Activated CD4-positive, CD25-positive, alpha-beta regulatory T cell treated with anti-CD3 and anti-CD28 coated beads, Interleukin-2, amount 50 U/mL, for 24 hours (primary cell): ENCODE measurements around the gene HDAC2.
"Not testable (repeated sequence)": the region's sequence is repeated elsewhere in the genome, so short reads cannot be mapped to it uniquely, and the experiment has no call there.

Experiments
- ATAC-seq, 2 donors: fragments of 150-1000 bp; cut with Tn5 transposase; one replicate each; pipeline ENCODE4 v1.10.0; 2021; ENCODE audit warnings: mild to moderate bottlenecking in 1 of 2, moderate library complexity in 1 of 2

Gene HDAC2

DNA sequence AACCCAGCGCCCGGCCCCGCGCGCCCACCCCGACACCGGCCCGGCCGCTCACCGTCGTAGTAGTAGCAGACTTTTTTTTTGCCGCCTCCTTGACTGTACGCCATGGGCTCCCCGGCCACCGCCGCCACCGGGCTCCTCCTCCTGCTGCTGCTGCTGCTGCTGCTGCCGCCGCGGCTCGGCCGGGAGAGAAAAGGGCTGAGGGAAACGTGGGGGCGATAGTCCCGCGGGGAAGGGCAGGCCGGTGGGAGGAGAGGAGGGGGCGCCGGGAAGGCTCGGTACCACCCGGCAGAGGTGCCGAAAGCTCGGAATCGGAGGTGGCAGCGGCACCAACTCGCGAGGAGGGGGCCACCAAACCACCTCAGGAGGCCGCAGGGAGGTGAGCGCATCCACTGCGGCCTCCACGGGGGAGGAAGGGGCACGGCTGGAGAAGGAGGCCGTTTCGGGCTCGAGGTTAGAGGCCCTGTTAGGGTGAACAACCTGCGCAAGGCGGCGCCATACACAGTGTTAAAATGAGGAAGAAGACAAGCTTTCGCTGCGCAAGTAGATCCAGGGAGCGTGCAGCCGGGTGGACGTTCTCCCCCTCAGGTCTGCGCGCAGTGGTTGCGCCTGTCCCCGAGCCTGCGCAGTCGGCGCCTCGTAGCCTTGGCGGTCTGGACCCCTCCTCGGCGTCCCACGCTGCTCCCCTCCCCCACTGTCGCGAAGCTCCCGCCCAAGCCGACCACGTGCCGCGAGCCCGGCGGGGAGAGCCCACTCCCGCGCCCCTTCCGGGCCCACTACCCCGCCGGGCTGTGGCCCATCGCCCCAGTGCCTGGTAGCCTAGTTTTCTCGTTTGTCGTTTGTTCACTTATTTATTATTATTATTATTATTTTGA is at the start of gene HDAC2:
Gene HDAC2 (minus strand): TSS at position 344 of the 872 bp plus-strand sequence. CDS start 240 bp downstream, at position 104.
- peak; percentile 72 to 78 for ATAC-seq

DNA sequence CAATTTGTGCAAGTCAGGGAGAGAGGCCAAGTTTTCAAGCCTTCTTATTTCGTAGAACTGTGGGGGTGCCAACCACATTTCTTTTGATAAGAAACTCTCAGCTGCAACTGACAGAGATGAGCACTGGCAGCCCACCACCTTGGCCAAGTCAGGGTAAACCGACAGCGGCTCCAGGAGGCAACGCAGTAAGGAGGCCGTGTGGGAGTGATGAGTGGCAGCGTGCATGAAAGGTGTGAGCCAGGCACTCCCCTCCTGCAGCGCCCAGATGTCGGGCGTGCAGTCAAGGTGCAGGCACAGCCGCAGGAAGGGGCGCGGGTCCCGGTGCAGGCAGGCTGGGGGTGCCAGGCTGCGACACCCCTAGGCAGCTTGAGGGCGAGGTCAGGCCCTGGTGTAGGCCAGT is 49.2 kb upstream of the HDAC2 start:
- no peak for ATAC-seq

DNA sequence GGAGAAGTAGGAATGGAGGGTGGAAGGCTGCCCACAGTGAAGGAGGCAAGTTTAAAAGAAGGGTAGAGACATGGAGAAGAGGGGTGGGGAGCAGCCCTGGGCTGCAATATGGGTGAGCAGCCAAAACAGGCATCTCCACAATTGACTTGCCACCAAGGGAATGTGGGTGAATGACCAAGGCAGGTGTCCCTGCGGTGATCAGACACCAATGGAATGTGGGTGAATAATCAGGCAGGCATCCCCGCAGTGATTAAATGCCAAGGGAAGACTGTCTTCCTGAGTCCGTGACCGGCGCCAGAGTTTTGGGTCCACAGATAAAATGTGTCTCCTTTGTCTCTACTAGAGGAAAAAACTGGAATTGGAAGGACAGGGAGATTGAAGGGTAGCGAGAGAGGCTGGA is 46.2 kb upstream of the HDAC2 start:
- not testable (repeated sequence) for ATAC-seq

DNA sequence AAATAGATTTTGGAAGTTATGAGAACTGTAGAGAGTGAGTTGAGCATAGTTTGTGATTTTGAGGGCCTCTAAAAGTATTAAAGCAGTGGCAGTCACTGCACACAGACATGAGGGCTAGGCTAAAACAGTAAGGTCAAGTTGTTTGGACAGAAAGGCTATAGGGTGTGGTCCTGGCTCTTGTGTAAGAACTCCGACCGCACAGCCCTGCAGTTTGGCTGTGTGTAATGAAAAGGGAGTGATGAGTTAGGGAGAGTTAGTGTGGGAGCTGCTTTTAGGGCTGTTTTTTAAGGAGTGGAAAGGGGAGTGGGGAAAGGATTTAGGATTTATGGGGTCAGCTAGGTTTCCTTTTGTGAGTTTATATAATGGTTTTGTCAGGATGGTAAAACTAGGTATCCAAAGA is 43.2 kb upstream of the HDAC2 start:
- not testable (repeated sequence) for ATAC-seq

DNA sequence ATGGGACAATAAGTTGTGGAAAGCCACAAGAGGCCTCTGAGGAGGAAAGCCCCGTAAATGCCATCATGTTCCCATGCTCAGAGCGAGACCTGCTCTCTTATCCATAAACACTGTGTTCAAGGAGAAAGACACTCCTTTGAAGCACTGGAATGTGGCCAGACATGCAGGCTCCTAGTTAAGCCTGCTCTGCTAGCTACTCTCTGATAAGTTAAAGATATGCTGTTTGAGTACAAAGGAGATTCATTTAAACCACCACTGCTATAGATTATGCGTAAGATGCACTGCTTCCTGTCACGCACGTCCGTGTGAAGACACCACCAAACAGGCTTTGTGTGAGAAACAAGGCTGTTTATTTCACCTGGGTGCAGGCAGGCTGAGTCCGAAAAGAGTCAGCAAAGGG is 40.5 kb upstream of the HDAC2 start:
- ATAC-seq = not testable (repeated sequence)

DNA sequence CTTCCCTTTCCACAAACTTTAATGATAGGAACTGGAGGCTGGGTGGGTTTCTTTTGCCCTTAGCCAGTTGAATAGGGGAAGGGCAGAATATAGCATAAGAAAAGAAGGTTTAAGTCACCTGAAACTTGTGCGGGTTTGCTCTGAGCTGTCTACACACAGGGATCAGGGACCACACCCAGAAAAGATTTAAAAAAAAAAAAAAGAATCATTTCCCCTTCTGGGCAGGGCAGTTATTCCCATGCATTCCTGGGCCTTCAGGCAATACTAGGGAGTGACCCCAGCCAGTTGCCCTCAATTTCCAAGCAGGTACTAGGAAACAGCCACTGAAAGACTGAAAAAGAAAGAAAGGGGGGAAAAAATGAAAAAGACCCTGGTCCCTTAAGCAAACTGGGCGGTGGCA is 39.6 kb upstream of the HDAC2 start:
- no peak for ATAC-seq

DNA sequence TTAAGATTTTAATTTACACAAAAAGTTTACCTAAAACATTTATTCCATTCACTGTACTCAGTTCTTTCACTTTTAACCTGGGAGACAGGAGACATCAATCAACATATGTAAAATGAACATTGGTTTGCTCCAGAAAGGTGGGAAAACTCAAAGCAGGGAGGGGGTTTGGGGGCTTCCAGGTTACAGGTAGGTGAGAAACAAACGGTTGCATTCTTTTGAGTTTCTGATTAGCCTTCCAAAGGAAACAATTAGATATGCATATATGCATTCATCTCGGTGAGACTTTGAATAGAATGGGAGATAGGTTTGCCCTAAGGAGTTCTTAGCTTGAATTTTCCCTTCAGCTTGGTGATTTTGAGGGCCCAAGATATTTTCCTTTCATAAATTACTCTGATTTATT is 38.2 kb upstream of the HDAC2 start:
- no peak for ATAC-seq

DNA sequence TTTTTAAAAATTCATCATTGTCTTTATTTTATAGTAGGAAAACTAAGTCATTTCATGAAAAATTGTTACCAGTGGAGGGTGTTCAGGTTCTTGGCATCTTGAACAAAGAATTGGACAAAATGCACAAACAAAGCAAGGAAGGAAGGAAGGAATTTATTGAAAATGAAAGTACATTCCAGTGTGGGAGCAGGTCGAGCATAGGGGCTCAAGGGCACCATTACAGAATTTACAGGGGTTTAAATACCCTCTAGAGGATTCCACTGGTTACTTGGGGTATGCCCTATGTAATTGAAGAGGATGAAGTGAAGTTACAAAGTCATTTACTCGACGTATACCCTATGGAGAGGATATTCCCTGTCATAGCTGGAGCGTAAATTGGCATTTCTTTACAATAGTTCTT is 37.4 kb upstream of the HDAC2 start:
- no peak for ATAC-seq

DNA sequence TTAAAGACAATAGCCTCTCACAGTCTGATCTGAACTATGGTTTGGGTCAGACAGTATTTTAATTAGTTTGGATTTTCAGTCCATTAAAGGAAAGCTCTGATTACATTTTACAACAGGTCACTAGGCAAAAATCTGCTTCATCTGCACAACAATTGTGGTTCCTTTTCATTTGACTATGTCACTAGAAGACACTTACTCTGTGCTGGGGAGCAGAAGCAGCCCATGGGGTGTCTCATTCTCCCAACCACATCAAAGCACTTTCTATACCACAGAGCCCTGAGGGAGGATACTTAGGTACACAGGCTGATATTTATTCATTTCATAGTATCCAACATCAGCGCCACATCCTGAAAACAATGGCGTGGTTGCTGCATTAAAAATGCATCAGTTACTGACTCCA is 36.6 kb upstream of the HDAC2 start:
- ATAC-seq = peak; percentile 65 to 82

DNA sequence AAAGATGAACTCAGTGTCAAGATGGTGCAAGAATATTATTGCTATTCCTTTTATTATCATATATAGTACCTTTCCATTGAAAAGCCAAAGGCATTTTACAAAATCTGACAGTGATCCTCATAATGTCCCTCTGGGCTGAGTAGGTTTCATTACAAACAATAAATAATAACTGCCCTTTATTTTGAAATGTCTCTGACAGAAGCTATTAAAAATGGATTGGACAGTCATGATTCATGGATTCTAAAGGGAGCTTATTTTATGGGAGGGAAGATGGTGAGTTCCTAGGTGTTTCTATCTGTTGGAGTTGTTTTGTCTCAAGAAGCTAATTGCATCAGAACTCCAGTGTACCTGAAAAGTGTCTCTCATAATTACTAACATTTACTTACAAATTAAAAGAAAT is 30.4 kb upstream of the HDAC2 start:
- no peak for ATAC-seq

DNA sequence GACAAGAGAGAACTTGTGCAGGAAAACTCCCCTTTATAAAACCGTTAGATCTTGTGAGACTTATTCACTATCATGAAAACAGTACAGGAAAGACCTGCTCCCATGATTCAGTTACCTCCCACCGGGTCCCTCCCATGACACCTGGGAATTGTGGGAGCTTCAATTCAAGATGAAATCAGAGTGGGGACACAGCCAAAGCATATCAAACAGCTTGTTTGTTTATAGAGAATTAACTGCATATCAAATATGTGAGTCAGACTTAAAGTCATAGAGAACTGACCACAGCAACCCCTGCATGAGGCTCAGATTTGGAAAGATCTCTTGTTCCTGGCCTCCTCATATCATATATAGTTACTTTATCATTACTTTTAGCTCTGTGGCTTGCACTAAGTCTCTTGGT is 29.1 kb upstream of the HDAC2 start:
- no peak for ATAC-seq

DNA sequence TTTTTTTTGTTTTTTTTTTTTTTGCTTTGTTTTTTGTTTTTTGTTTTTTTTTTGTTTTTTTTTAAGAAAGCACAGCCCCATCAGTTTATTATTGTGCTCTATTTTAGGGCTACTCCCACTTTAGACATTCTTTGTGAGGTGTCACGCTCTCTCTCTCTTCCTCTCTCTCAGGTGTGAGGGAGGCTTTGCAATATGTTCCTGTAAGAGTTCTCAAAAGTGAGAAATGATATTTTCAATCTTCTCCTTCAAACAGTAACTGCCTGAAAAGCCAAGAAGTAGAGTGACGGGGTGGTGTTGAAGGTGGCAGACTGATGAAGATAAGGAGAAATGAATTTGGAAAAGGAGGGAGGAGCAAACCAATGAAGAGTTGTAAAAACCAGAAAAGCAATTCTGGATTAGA is 28.3 kb upstream of the HDAC2 start:
- no peak for ATAC-seq

DNA sequence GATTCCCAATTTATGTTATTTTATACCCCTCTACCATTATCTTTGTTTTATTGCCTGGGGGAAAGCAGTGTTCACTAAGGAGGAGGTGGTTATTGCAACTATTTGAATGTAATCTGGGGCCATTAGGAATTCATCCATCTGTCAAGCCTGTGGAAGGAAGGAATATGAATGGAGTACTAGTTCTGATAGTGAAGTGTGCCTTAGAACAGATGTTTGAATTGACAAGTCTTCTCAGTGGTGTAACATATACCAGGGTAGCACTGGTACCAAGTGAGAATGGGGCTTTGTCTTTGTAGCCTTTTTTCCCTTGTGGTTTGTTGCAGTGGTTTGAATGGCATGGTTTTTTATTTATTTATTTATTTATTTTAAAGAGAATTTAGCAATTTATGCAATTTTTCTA is 27.9 kb upstream of the HDAC2 start:
- no peak for ATAC-seq

DNA sequence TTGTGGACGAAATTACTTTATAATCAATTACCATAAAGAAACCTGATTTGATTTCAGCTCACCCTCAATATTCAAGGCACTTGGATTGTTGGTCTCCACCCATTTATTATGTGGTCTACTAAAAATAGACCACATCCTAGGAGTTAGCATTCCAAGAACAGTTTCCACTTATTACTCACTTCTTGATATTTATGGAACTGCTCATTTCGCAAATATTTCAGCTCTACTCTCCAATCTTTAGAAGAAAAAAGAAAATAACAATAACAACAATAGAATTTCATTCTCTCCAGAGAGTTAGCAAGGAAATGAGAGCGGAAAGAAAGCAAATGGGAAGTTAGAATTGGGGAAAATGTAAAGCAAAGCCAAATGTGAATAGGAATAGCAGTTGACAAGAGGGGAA is 26.2 kb upstream of the HDAC2 start:
- no peak for ATAC-seq

DNA sequence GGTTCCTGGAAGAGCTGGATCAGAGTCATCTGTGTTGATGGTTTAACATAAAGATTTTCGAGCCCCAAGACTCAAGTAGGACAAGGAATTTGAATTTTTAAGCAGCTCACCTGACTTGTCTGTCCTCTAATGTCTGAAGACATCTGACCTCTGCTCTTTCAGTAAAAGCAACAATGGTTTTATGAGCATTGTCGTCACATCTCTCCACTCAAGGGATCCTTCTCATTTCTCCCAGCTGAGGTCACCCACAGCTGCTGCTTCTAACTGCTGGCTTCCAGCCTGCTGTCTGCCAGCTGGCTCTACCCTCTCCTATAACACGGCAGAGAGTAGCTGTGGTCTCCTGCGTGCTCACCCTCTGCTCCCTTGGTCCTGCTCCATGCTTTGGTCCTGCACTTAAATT is 24.7 kb upstream of the HDAC2 start:
- no peak for ATAC-seq

DNA sequence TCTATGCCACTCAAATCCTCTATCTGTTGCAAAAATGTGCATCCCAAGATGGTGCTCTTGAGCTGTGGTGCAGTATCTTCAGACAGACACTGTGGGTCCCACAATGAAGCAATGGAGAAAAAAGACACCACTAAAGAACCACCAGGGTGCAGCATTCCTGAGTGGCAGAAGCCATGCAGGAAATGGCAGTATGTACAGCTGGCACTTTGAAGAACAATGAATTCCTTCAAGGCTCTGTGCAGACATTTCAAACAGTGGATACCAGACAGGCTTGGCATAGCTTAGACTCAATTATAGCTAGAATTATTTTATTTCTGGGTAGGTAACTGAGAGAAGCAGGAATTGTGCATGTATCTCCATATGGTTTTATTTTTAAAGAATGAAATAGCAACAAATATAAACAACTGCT is 24.0 kb upstream of the HDAC2 start:
- ATAC-seq = peak in 1 of 2 donors; percentile 48

DNA sequence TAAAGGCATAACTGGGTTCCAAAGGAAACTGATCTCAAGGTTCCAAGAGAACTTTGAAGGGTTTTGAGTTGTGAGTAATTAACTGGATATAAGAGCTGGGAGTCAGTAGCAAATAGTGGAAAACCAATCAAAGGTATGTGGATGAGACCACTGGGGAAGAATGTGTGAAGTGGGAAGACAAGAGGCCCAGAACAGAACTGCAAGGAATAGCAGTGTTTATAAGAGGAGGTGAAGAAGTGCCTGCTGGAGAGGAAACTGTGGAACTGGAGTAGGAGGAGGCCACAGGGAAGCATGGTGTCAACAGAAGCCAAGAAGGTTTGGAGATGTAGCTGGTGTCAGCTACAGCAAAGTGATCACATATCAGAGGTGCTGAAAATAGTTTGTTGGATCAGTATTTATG is 18.7 kb upstream of the HDAC2 start:
- no peak for ATAC-seq

DNA sequence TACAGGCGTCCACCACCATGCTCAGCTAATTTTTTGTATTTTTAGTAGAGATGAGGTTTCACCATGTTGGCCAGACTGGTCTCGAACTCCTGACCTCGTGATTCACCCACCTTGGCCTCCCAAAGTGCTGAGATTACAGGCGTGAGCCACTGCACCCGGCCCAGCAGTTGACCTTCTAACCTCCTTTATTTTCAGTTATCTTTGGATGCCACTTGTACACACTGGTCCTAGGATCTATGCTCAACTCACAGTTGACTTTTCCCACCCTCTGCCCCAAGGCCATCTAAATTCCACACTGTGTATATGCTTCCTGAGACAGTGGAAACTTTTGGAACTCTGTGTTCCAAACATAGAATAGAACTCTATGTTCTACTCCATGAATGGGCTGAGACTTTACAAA is 11.7 kb upstream of the HDAC2 start:
- ATAC-seq = not testable (repeated sequence)

DNA sequence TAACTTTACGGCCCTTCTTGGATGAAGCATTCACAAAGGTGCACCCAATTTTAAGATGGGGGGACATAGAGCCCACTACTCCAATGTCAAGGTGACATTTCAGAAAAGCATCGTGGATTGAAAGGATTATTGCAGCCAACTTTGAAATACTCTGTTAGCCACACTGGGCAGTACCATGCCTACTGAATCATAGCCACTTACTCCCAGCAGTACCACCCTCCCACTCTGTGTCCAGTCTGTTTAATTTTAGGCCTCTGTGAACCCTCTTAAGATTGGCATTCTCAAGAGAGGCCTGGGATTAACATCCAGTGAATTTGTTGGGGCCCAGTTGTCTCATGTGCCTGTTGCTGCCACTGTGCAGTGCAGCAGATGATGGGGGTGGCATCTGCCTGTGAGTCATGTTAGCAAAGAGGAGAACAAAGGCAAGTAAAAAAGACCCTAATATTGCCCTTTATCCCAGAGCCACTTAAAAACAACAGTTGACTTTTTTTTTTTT is 11.2 kb upstream of the HDAC2 start:
- no peak for ATAC-seq

DNA sequence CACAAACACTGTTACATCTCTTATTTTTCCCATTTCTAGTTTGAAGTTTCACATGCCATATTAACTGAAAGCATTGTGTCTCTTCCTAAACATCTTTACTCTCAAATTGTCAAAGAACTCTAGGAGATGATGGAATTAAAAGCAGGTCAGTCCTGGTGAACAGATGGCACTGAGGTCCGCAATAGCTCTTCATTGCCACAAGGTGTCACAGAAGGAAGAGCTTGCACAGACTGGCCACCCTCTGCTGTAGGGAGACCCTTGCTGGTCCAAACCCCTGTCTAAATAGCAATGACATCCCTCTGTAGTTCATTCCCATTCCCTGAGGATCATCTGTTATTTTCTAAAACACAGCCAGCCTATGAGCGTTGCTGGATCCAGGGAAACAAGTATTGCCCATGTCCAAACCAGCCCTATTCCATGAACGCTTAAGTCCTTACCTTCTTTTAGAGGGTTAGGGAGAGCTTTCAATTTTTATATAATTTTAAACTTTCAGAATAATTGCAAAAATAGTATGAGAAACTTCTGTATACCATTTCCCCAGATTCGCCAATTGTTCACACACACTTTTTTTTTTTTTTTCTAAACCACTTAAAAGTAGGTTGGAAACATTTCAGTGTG is 10.1 kb upstream of the HDAC2 start:
- ATAC-seq = peak in 1 of 2 donors; percentile 35

DNA sequence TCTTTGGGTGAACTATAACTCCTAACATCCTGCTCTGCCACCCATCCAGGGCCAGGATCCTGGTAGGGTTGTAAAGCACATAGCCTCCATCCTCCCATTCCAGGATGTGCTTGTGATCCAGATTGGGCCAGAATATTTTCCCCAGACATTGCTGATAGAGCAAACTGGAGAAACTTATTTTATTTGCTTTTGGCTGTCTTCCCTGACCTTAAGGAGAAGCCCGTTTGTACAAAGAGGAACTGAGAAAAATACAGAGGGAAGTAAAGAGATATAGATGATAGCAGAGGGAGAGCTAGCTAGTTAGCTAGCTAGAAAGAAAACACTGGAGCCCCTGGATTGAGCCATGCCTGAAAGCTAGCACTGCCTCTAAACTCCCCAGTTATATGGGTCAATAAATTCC is 9.0 kb upstream of the HDAC2 start:
- ATAC-seq = no peak

DNA sequence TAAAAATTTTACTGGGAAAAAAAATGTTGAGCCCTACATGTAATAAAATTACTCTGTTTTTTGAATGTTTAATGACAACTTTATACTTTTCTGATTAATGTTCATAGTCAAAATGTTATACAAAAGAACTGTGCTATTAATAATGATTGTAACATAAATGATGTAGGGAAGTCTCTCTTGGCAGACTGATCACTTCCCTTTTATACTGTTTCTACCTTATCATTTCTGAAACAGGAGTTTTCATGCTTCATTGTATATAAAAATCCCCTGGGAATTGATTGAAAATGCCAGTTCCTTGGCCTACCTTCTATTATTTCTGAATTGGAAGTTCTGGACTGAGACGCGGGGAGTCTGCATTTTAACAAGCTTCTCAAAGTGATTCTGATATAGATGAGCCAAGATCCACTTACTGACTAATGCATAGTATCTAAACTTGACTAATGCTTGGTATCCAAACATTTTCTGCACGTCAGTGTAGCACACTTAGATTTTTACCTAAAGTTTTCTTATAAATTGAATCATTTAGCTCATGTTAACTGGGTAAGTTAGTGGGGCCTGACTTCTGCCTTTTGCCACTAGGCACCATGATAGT is 7.2 kb upstream of the HDAC2 start:
- no peak for ATAC-seq

DNA sequence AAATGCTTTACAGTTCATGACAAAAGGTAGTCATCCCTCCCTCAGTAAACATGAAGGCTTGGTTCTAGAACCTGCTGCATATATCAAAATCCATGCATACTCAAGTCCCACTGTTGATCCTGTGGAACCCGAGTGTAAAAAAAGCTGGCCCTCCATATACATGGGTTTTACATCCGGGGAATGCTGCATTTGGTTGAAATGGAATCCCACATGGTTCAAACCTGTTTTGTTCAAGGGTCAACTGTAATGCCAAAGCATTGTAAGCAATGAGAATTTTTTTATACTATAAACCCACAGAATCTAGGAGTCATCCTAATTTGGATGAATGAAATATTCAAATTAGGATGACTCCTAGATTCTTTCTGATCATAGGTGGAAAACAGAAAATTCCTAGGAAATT is 5.9 kb upstream of the HDAC2 start:
- ATAC-seq = no peak

DNA sequence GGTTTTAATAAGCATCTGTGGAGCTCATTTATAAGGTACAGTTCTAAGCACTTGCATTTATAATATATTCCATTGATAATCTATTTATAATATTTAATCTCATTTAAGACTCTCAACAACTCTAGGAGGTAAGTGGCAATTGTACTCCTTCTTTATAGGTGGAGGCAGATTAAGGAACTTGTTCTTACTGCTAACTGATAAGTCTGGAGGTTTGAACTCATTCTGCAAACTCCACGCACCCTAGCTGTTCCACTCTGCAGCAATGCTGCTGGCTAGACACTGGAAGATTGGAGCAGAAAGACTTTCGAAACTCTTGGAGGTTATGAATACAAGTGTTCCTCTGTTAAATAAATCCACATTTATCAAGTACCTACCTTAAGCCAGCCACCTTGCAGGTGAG is 793 bp upstream of the HDAC2 start:
- no peak for ATAC-seq
